ENCODE data around the gene KLC4. TPM values are rescaled to one million over a fixed set of nuclear protein-coding genes. Genes with fewer than 3 reads are reported as not detected.

Gene KLC4
- 100 to 1,000 TPM in 3 of 4 donors, 10 to 100 TPM in 1; 36.3 to 333 (median 206) TPM for polyA plus RNA-seq
- long read RNA-seq, donor 1, transcript KLC4-217 (5 exons, 1,465 nt) = minor isoform, 5 of 227 reads
- long read RNA-seq, donor 1, transcript KLC4-219 (2 exons, 756 nt) = major isoform, 6 of 227 reads
- long read RNA-seq, donor 1, partial matches to known transcripts = 156 of 227 reads
- long read RNA-seq, donor 1, other reads (novel, unspliced or antisense) = 53 of 227 reads
- long read RNA-seq, donor 2, partial matches to known transcripts = 10 of 23 reads
- long read RNA-seq, donor 2, other reads (novel, unspliced or antisense) = 13 of 23 reads
- long read RNA-seq, donor 3, partial matches to known transcripts = 44 of 87 reads
- long read RNA-seq, donor 3, other reads (novel, unspliced or antisense) = 39 of 87 reads
- long read RNA-seq, donor 4 = 0 reads
- long read RNA-seq, donor 5 = 0 reads
- long read RNA-seq, donor 6, partial matches to known transcripts = 66 of 79 reads
- long read RNA-seq, donor 6, other reads (novel, unspliced or antisense) = 9 of 79 reads
- long read RNA-seq, donor 7, partial matches to known transcripts = 212 of 293 reads
- long read RNA-seq, donor 7, other reads (novel, unspliced or antisense) = 79 of 293 reads
- long read RNA-seq, donor 8 = 0 reads
- long read RNA-seq, donor 9, partial matches to known transcripts = 0 of 12 reads
- long read RNA-seq, donor 9, other reads (novel, unspliced or antisense) = 10 of 12 reads
- long read RNA-seq, donor 10, transcript KLC4-202 (16 exons, 2,404 nt) = major isoform, 5 of 19 reads
- long read RNA-seq, donor 10, partial matches to known transcripts = 7 of 19 reads
- long read RNA-seq, donor 10, other reads (novel, unspliced or antisense) = 0 of 19 reads

DNA sequence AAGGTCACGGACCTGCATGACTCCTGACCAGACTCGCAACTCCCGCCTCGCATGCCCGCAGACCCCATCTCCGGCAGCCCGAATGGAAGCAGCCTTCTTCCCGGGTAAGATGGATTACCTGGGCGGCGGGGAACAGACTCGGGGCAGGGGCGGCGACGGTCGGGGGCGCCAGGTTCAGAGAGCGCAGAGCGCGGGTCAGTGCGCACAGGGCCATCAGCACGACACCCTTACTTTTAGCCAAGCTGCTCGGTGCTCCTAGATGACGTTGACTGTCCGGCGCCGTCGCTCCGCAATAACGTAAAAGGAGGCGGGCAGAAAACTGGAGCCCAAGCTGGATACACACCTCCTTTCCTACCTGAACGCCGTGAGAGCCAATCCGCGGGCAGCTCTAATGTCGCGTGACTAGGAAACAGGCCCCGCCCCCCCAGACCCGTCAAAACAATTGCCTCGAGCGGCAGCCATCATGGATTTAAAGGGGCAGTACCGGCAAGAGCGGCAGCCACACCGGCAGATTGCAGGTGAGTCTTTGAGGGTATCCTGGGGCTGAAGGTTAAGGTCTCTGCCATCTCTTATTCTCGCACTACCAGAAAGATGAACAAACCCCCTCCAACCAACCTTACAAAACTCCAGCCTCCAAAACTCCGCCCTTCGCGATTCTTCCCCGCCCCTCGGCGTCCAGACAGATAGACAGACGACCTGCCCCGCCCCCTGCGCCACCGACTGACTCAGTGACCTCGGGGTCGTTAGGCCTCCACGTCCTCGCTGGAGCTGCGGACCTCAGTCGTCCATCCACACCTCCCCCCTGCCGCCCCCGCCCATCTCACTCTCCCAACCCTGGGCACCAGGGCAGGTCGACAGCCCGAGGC is at the start of gene KLC4, which contains the start of gene MRPL2:
KLC4 (plus strand) TSS at position 464 of the 866 bp plus-strand sequence. CDS start 1,705 bp downstream, outside the sequence.
MRPL2 (minus strand) TSS at position 267 of the 866 bp plus-strand sequence; CDS start at position 214, 53 bp downstream.
- Histone ChIP-seq H3K9me3 (ENCODE audit: control insufficient read depth in 2 of 2, insufficient read depth in 1 of 2, low read depth in 1 of 2, low read length in 1 of 2) (no peaks in the 10 kb centered on the region), H3K27me3 (ENCODE audit: control insufficient read depth in 3 of 3, insufficient read depth in 3 of 3, low read length in 3 of 3) (no peaks in the 10 kb centered on the region), H3K4me3 (ENCODE audit: low read depth in 1 of 3, low read length in 3 of 3) (peak within 1 kb of the TSS; percentile 67 to 92 (median 72)), H3K4me1 (ENCODE audit: control insufficient read depth in 3 of 3, insufficient read depth in 2 of 3, low read depth in 1 of 3, low read length in 2 of 3) (peaks cover 0 to 31% (median 0%) of the 10 kb centered on the region in 3 donors), H3K27ac (ENCODE audit: low read depth in 1 of 3, low read length in 2 of 3) (peak within 1 kb of the TSS; percentile 85 to 96 (median 95)), H3K36me3 (ENCODE audit: control insufficient read depth in 3 of 3, insufficient read depth in 2 of 3, low read depth in 1 of 3, low read length in 3 of 3) (peaks cover 0 to 61% (median 2%) of the 10 kb centered on the region in 3 donors)
- no peak for FAIRE-seq
- DNase-seq = peak; percentile 100
- WGBS, 3 donors = 0% methylated on average over 60 to 64 of the region's 64 CpGs

DNA sequence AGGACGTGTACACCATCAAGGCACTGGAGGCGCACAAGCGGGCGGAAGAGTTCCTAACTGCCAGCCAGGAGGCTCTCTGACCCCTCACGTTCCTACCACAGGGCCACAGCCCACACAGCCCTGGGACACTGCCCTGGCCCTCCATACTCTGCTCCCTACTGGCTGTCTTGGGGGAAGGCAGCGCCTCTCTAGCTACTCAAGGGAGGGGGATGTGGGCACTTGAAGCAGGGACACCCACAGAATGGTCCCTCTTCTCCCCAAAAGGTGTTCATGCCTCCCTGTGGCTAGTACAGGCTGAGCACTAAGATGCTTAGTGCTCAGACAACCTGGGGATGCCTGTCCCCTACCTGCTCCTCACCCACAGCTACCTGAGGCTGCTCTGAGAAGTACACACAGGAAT is 48.2 kb upstream of the KLC4 start:
- 82 to 87% (median 85%) methylated on average over 5 to 6 of the region's 6 CpGs for WGBS, 3 donors
- H3K36me3 ChIP-seq (ENCODE audit: control insufficient read depth in 3 of 3, insufficient read depth in 2 of 3, low read depth in 1 of 3, low read length in 3 of 3) = peaks cover 32 to 69% (median 33%) of the 10 kb centered on the region in 3 donors

DNA sequence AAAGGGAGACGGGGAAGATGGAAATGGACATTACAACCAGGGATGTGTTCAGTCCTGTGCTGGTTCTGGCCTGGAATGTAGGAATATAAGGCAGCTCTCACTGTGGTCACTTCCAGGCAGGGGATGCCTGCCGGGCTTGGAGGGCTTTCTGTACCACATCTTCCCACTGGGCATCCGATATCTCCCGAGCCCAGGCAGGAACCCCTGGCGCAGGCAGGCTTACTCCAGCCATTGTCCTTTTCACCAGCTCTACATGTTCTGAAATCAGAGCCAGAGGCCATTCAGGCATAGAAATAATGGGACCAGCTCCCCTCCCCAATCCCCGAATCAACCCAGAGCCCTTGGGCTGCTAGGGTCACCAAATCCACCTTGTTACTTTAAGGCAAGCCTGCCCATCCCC is 47.1 kb upstream of the KLC4 start:
- FAIRE-seq (no peak), DNase-seq (no peak)
- no peaks in the 10 kb centered on the region for H3K27me3 ChIP-seq (ENCODE audit: control insufficient read depth in 3 of 3, insufficient read depth in 3 of 3, low read length in 3 of 3)
- H3K4me3 ChIP-seq (ENCODE audit: low read depth in 1 of 3, low read length in 3 of 3) = peak overlapping the region in 1 of 3 donors; percentile 75
- peaks cover 4 to 17% (median 13%) of the 10 kb centered on the region in 3 donors for H3K4me1 ChIP-seq (ENCODE audit: control insufficient read depth in 3 of 3, insufficient read depth in 2 of 3, low read depth in 1 of 3, low read length in 2 of 3)
- no peak overlapping the region for H3K27ac ChIP-seq (ENCODE audit: low read depth in 1 of 3, low read length in 2 of 3)
- peaks cover 21 to 69% (median 25%) of the 10 kb centered on the region in 3 donors for H3K36me3 ChIP-seq (ENCODE audit: control insufficient read depth in 3 of 3, insufficient read depth in 2 of 3, low read depth in 1 of 3, low read length in 3 of 3)
- WGBS, 3 donors = 78 to 90% (median 85%) methylated on average over 6 of the region's 6 CpGs
- H3K9me3 ChIP-seq (ENCODE audit: control insufficient read depth in 2 of 2, insufficient read depth in 1 of 2, low read depth in 1 of 2, low read length in 1 of 2) = no peaks in the 10 kb centered on the region

More for the DNA sequence above, 48.2 kb upstream of the KLC4 start:
- Histone ChIP-seq H3K4me3 (ENCODE audit: low read depth in 1 of 3, low read length in 3 of 3) (no peak overlapping the region), H3K4me1 (ENCODE audit: control insufficient read depth in 3 of 3, insufficient read depth in 2 of 3, low read depth in 1 of 3, low read length in 2 of 3) (peaks cover 4 to 13% (median 8%) of the 10 kb centered on the region in 3 donors), H3K27ac (ENCODE audit: low read depth in 1 of 3, low read length in 2 of 3) (no peak overlapping the region), H3K9me3 (ENCODE audit: control insufficient read depth in 2 of 2, insufficient read depth in 1 of 2, low read depth in 1 of 2, low read length in 1 of 2) (no peaks in the 10 kb centered on the region), H3K27me3 (ENCODE audit: control insufficient read depth in 3 of 3, insufficient read depth in 3 of 3, low read length in 3 of 3) (no peaks in the 10 kb centered on the region)
- DNase-seq = no peak
- no peak for FAIRE-seq

DNA sequence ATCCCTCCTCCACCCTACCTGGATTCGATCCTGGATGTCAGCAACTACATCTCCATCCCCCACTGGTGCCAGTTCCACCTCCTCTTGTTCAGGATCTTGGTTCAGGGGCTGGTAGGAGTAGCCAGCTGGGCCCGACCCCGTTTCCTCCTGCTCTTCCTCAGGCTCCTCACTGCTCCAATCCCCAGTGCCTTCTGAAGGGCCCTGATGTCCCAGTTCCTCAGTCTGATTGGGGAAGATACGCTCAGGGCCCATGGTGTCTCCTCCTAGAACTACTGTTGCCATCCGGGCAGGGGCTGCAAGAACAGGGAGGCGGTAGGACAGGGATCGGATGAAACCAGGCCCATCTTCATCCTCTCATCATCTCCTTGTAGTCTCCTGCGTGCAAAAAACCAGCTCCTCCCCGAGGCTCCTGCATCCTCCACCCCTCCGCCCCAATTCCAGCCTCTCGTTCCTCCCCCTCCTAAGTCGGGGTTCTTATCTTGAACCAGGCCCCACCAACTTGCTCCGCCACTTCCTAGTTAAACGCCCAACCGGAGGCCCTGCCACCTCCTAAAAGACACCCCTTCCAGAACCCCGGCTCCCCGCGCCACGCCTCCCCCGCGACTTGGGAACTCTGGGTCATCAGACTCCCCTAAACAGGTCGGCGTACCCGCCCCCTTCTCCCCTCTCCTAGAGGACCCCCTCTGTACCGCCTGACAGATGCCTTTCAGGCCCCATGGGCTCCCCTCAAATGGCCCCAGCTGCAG is 46.2 kb upstream of the KLC4 start:
- peaks cover 19 to 69% (median 21%) of the 10 kb centered on the region in 3 donors for H3K36me3 ChIP-seq (ENCODE audit: control insufficient read depth in 3 of 3, insufficient read depth in 2 of 3, low read depth in 1 of 3, low read length in 3 of 3)

DNA sequence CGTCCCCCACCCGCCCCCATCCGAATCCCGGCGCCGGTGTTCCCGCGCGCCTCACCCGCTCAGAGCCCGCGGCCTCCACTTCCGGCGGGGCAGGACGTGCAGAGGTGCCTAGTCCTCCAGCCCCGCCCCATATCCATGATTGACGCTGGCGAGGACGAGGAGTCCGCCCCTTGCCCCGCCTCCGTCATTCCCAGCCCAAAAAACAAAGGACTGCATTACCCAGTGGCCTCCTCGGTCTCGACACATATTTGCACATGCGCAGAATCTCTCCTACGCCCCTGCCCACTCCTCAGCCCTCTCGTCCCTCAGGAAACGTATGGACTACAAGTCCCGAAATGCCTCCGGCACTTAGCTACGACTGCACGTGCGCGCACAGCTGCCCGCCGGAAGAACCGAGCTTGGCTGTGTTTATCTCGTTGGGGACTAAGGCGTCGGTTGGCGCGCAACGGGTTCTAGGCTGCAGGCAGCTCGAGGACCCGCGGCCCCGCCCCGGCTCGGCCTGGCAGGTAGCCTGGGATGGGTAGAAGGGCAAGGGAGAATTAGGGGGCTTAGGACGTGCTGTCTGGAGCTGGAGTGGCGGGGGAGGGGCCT is 45.5 kb upstream of the KLC4 start, which contains the start of the genes KLHDC3 and MEA1:
KLHDC3 (plus strand) TSS at position 407 of the 591 bp plus-strand sequence. CDS start 2,944 bp downstream, outside the sequence.
MEA1 (minus strand) TSS at position 104 of the 591 bp plus-strand sequence. CDS start 133 bp downstream, outside the sequence.
- FAIRE-seq (no peak), DNase-seq (peak; percentile 100)
- Histone ChIP-seq H3K27ac (ENCODE audit: low read depth in 1 of 3, low read length in 2 of 3) (peak within 1 kb of the TSS in 2 of 3 donors; percentile 29 to 64), H3K4me1 (ENCODE audit: control insufficient read depth in 3 of 3, insufficient read depth in 2 of 3, low read depth in 1 of 3, low read length in 2 of 3) (peaks cover 4 to 17% (median 13%) of the 10 kb centered on the region in 3 donors), H3K9me3 (ENCODE audit: control insufficient read depth in 2 of 2, insufficient read depth in 1 of 2, low read depth in 1 of 2, low read length in 1 of 2) (no peaks in the 10 kb centered on the region), H3K36me3 (ENCODE audit: control insufficient read depth in 3 of 3, insufficient read depth in 2 of 3, low read depth in 1 of 3, low read length in 3 of 3) (peaks cover 16 to 69% (median 23%) of the 10 kb centered on the region in 3 donors), H3K4me3 (ENCODE audit: low read depth in 1 of 3, low read length in 3 of 3) (peak within 1 kb of the TSS; percentile 50 to 75 (median 74)), H3K27me3 (ENCODE audit: control insufficient read depth in 3 of 3, insufficient read depth in 3 of 3, low read length in 3 of 3) (no peaks in the 10 kb centered on the region)
- WGBS, 3 donors = 0 to 1% (median 0%) methylated on average over 39 to 51 of the region's 51 CpGs

More for the DNA sequence above, 46.2 kb upstream of the KLC4 start:
- Histone ChIP-seq H3K27me3 (ENCODE audit: control insufficient read depth in 3 of 3, insufficient read depth in 3 of 3, low read length in 3 of 3) (no peaks in the 10 kb centered on the region), H3K27ac (ENCODE audit: low read depth in 1 of 3, low read length in 2 of 3) (peak overlapping the region in 2 of 3 donors; percentile 3 to 28), H3K9me3 (ENCODE audit: control insufficient read depth in 2 of 2, insufficient read depth in 1 of 2, low read depth in 1 of 2, low read length in 1 of 2) (no peaks in the 10 kb centered on the region), H3K4me1 (ENCODE audit: control insufficient read depth in 3 of 3, insufficient read depth in 2 of 3, low read depth in 1 of 3, low read length in 2 of 3) (peaks cover 4 to 17% (median 13%) of the 10 kb centered on the region in 3 donors), H3K4me3 (ENCODE audit: low read depth in 1 of 3, low read length in 3 of 3) (peak overlapping the region; percentile 44 to 75 (median 61))
- FAIRE-seq (no peak), DNase-seq (peak in 1 of 2 donors; percentile 16)
- WGBS, 3 donors = 0 to 3% (median 2%) methylated on average over 22 to 25 of the region's 25 CpGs

DNA sequence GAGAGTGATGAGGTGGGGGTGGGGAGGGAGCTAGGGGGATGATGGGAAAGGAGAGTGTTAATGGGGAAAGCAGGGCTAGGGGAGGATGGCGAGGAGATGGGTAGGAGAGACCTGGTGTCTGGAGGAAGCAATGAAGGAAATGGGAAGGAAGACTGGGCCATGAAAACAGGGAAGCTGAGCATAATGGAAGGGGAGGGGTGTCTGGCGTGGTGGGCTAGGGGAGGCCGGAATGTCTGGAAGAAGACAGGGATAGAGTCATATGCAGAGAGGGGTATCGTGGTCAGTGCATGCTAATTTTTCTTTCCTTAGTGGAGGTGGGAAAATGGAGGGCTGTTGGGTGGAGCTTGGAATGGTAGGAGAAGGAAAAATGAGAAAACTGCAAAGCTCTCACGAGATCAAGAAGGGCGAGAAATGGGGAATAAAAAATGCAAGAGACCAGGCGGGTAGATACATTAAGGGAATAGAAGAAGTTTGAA is 45.0 kb upstream of the KLC4 start:
- no peaks in the 10 kb centered on the region for H3K27me3 ChIP-seq (ENCODE audit: control insufficient read depth in 3 of 3, insufficient read depth in 3 of 3, low read length in 3 of 3)
- H3K36me3 ChIP-seq (ENCODE audit: control insufficient read depth in 3 of 3, insufficient read depth in 2 of 3, low read depth in 1 of 3, low read length in 3 of 3) = peaks cover 15 to 68% (median 20%) of the 10 kb centered on the region in 3 donors
- no peaks in the 10 kb centered on the region for H3K9me3 ChIP-seq (ENCODE audit: control insufficient read depth in 2 of 2, insufficient read depth in 1 of 2, low read depth in 1 of 2, low read length in 1 of 2)
- no peak for FAIRE-seq
- peaks cover 4 to 17% (median 13%) of the 10 kb centered on the region in 3 donors for H3K4me1 ChIP-seq (ENCODE audit: control insufficient read depth in 3 of 3, insufficient read depth in 2 of 3, low read depth in 1 of 3, low read length in 2 of 3)
- DNase-seq = peak in 1 of 2 donors; percentile 31
- H3K4me3 ChIP-seq (ENCODE audit: low read depth in 1 of 3, low read length in 3 of 3) = peak overlapping the region; percentile 50 to 74 (median 62)
- WGBS, 3 donors = 1 to 3% (median 1%) methylated on average over 7 of the region's 7 CpGs
- H3K27ac ChIP-seq (ENCODE audit: low read depth in 1 of 3, low read length in 2 of 3) = peak overlapping the region in 2 of 3 donors; percentile 29 to 64

Measured in small intestine (tissue), 16 donors.